Ovary (tissue), 9 donors: ENCODE results near the gene BRINP1. TPM values are rescaled to one million over a fixed set of nuclear protein-coding genes. Genes with fewer than 3 reads are reported as not detected.

Experiments used
- DNase-seq, 5 donors: peaks; one replicate each; pipeline ENCODE4 v3.0.0-alpha.2; 2019 to 2020
- H3K27ac ChIP-seq, 2 donors: fragments of 200-600 bp; one replicate each; pipeline versions ENCODE4 v1.5.1 to v1.8.0; 2019 to 2022
- H3K27me3 ChIP-seq: fragments of 200-600 bp; one replicate; pipeline ENCODE4 v1.8.0; 2022
- H3K36me3 ChIP-seq: fragments of 200-600 bp; sonication (generic); one replicate; pipeline ENCODE4 v1.5.1; 2019
- H3K4me1 ChIP-seq: one replicate; pipeline ENCODE4 v1.8.1; 2013; ENCODE audit warnings: mild to moderate bottlenecking, moderate library complexity; ENCODE audit not compliant: insufficient read depth
- H3K4me3 ChIP-seq: fragments of 200-600 bp; sonication (generic); one replicate; pipeline ENCODE4 v1.5.1; 2017
- H3K9me3 ChIP-seq, 2 donors: fragments of 200-600 bp in 1 of 2; sonication (generic) in 1 of 2; one replicate each; pipeline versions ENCODE4 v1.5.1 to v1.8.1; 2013 to 2019; ENCODE audit warnings: mild to moderate bottlenecking in 1 of 2, moderate library complexity in 1 of 2
- CTCF ChIP-seq, 3 donors: fragments of 450-650 bp in 2 of 3; fragments of 200-600 bp in 1 of 3; IDR thresholded peaks; one replicate each; pipeline versions ENCODE4 v1.5.1 to v1.8.0; 2016 to 2022; ENCODE audit warnings: antibody characterized with exemption in 3 of 3, mild to moderate bottlenecking in 1 of 3
- EP300 ChIP-seq: sonication (generic); formaldehyde crosslinking; IDR thresholded peaks from one replicate; pipeline ENCODE4 v1.6.1; 2017; ENCODE audit warnings: antibody characterized with exemption
- POLR2A ChIP-seq: fragments of 450-650 bp; IDR thresholded peaks from one replicate; pipeline ENCODE4 v1.6.1; 2017; ENCODE audit warnings: antibody characterized with exemption, mild to moderate bottlenecking, moderate library complexity
- WGBS, 3 donors: extraction: QIAGEN DNeasy Blood & Tissue Kit in 1 of 3; methylation state at CpG; one replicate each; pipeline versions ENCODE4 v1.1.5 to v1.1.7; 2013 to 2017; 5-methylcytosine and 5-hydroxymethylcytosine counted together
- intact Hi-C, 4 donors: fragments of 100-400 bp; cut with DNase I; formaldehyde crosslinking; loops; one replicate each; pipeline versions ENCODE4 v1.11.0 to v1.15.1; 2022 to 2023
- polyA plus RNA-seq, 2 donors: library from polyadenylated mRNA; stranded (reverse); fragments of 200-250 nt in 1 of 2; fragments of 350-450 nt in 1 of 2; fragmentation: Illumina TruSeq in 1 of 2; extraction: RNeasy Lipid Tissue Mini Kit (QIAGEN cat#74804) in 1 of 2; gene quantifications; one replicate each; pipeline ENCODE4 v1.2.3, GENCODE V29; 2013 to 2014
- total RNA-seq, 7 donors: library from RNA; depleted of rRNA in 2 of 7; stranded (reverse); fragments of >200 nt in 2 of 7; fragmentation: NEBNext Ultra II Directional in 3 of 7; extraction: Animal tissue kit (Norgen Biotek cat#: 25700) in 3 of 7; gene quantifications; one replicate each; pipeline versions ENCODE4 v1.1.0 to v1.2.4, GENCODE V29; 2016 to 2023
- donor health status: DM: no; HTN: no; CAD: no; lungs with moderate emphysema.
- donor health status: DM: no; HTN: no; CAD: no.
- donor health status: Bipolar disorder and iron deficiency.
- donor health status: DM: yes; HTN: yes; CAD: no.
- donor health status: DM: no; HTN: no; CAD: no.
- donor health status: DM: yes; HTN: yes; CAD: no.

The BRINP1 gene
- total and polyA plus RNA-seq, 9 donors = 0.08 to 0.32 (median 0.13) TPM; not detected in 6

- no peaks in the 10 kb centered on the region for H3K4me1 ChIP-seq
- DNase-seq = no peak
- no peak overlapping the region for H3K27ac ChIP-seq
- 31 to 40% (median 36%) methylated on average over 3 of the region's 3 CpGs for WGBS, 3 donors
- intact Hi-C loops = no loop called here
- no peaks in the 10 kb centered on the region for H3K9me3 ChIP-seq
- no peak overlapping the region for H3K4me3 ChIP-seq
- no peak for TF ChIP-seq CTCF (IDR thresholded peaks at IDR 0.05)
- TF ChIP-seq POLR2A = no peak
- no peak for TF ChIP-seq EP300
- H3K36me3 ChIP-seq = no peaks in the 10 kb centered on the region
- H3K27me3 ChIP-seq = no peaks in the 10 kb centered on the region
Measured at GRCh38 chr9:119268985-119269384, 100.2 kb downstream of the BRINP1 start.

- Histone ChIP-seq H3K9me3 (no peaks in the 10 kb centered on the region), H3K27me3 (no peaks in the 10 kb centered on the region), H3K4me1 (no peaks in the 10 kb centered on the region), H3K27ac (no peak overlapping the region), H3K4me3 (no peak overlapping the region), H3K36me3 (no peaks in the 10 kb centered on the region)
- intact Hi-C loops = no loop called here
- no peak for TF ChIP-seq CTCF (IDR thresholded peaks at IDR 0.05)
- no peak for TF ChIP-seq EP300
- no peak for TF ChIP-seq POLR2A
- DNase-seq = no peak
- 78 to 89% (median 78%) methylated on average over 3 of the region's 3 CpGs for WGBS, 3 donors
Measured at GRCh38 chr9:119264165-119264564, 105.1 kb downstream of the BRINP1 start.

- H3K4me3 ChIP-seq = no peak overlapping the region
- no peaks in the 10 kb centered on the region for H3K27me3 ChIP-seq
- H3K36me3 ChIP-seq = no peaks in the 10 kb centered on the region
- intact Hi-C loops = no loop called here
- no peak overlapping the region for H3K27ac ChIP-seq
- 36 to 40% (median 37%) methylated on average over 4 of the region's 4 CpGs for WGBS, 3 donors
- no peak for DNase-seq
- TF ChIP-seq CTCF (IDR thresholded peaks at IDR 0.05) (no peak), POLR2A (no peak), EP300 (no peak)
- no peaks in the 10 kb centered on the region for H3K4me1 ChIP-seq
- peaks cover 0 to 4% of the 10 kb centered on the region in 2 donors for H3K9me3 ChIP-seq
Measured at GRCh38 chr9:119257592-119257991, 111.6 kb downstream of the BRINP1 start.

- H3K4me1 ChIP-seq = no peaks in the 10 kb centered on the region
- intact Hi-C loops = no loop called here
- TF ChIP-seq POLR2A (no peak), EP300 (no peak), CTCF (IDR thresholded peaks at IDR 0.05) (no peak)
- peaks cover 0 to 4% of the 10 kb centered on the region in 2 donors for H3K9me3 ChIP-seq
- H3K27me3 ChIP-seq = no peaks in the 10 kb centered on the region
- no peak for DNase-seq
- H3K4me3 ChIP-seq = no peak overlapping the region
- no peak overlapping the region for H3K27ac ChIP-seq
- no peaks in the 10 kb centered on the region for H3K36me3 ChIP-seq
- 58 to 63% (median 58%) methylated on average over 3 of the region's 3 CpGs for WGBS, 3 donors
Measured at GRCh38 chr9:119255116-119255515, 114.1 kb downstream of the BRINP1 start.
